Colonic mucosa (tissue), 4 donors: Measurements from ENCODE around the gene THY1. TPM values are rescaled to one million over a fixed set of nuclear protein-coding genes. Genes with fewer than 3 reads are reported as not detected.

Source experiments
- DNase-seq: peaks from one replicate; pipeline ENCODE4 v3.0.0-alpha.2; 2020
- H3K27ac ChIP-seq: fragments of 200-600 bp; one replicate; pipeline ENCODE4 v1.8.0; 2021
- H3K27me3 ChIP-seq: fragments of 200-600 bp; one replicate; pipeline ENCODE4 v1.8.0; 2021
- H3K36me3 ChIP-seq: fragments of 200-600 bp; one replicate; pipeline ENCODE4 v1.8.0; 2021
- H3K4me1 ChIP-seq: fragments of 200-600 bp; one replicate; pipeline ENCODE4 v1.8.0; 2021; ENCODE audit warnings: mild to moderate bottlenecking
- H3K4me3 ChIP-seq: fragments of 200-600 bp; one replicate; pipeline ENCODE4 v1.8.0; 2021
- H3K9ac ChIP-seq, 2 donors: one replicate each; pipeline ENCODE4 v1.7.0; 2013; ENCODE audit warnings: control low read depth in 2 of 2, low read depth in 2 of 2, low read length in 2 of 2
- H3K9me3 ChIP-seq: fragments of 200-600 bp; one replicate; pipeline ENCODE4 v1.8.0; 2021
- intact Hi-C: fragments of 100-400 bp; cut with DNase I; formaldehyde crosslinking; loops from one replicate; pipeline ENCODE4 v1.14.1; 2022
- total RNA-seq, 2 donors: library from RNA; stranded (reverse); fragmentation: NEBNext Ultra II Directional in 1 of 2; extraction: Animal tissue kit (Norgen Biotek cat#: 25700) in 1 of 2; gene quantifications; one replicate each; pipeline ENCODE4 v1.2.1, GENCODE V29; 2021
- TF ChIP-seq, protein P1 (sequence below): fragments of 200-600 bp; IDR thresholded peaks from one replicate; pipeline ENCODE4 v1.8.0; 2022; ENCODE audit warnings: antibody characterized with exemption, mild to moderate bottlenecking
- donor health status: healthy.
- donor health status: DM: no; HTN: no; CAD: no.
- donor health status: DM: no; HTN: no; CAD: no.

Gene THY1
- total RNA-seq, 2 donors from 2014 or later, result 6.6 to 6.9 TPM

- no peak overlapping the region for H3K4me3 ChIP-seq
- no peaks in the 10 kb centered on the region for H3K4me1 ChIP-seq
- intact Hi-C loops, result no loop called here
- H3K27me3 ChIP-seq, result peaks cover 23% of the 10 kb centered on the region
- DNase-seq, result no peak
- no peaks in the 10 kb centered on the region for H3K9me3 ChIP-seq
- TF ChIP-seq, protein P1, sequence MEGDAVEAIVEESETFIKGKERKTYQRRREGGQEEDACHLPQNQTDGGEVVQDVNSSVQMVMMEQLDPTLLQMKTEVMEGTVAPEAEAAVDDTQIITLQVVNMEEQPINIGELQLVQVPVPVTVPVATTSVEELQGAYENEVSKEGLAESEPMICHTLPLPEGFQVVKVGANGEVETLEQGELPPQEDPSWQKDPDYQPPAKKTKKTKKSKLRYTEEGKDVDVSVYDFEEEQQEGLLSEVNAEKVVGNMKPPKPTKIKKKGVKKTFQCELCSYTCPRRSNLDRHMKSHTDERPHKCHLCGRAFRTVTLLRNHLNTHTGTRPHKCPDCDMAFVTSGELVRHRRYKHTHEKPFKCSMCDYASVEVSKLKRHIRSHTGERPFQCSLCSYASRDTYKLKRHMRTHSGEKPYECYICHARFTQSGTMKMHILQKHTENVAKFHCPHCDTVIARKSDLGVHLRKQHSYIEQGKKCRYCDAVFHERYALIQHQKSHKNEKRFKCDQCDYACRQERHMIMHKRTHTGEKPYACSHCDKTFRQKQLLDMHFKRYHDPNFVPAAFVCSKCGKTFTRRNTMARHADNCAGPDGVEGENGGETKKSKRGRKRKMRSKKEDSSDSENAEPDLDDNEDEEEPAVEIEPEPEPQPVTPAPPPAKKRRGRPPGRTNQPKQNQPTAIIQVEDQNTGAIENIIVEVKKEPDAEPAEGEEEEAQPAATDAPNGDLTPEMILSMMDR, result no peak
- no peak overlapping the region for H3K9ac ChIP-seq
- H3K27ac ChIP-seq, result no peak overlapping the region
- no peaks in the 10 kb centered on the region for H3K36me3 ChIP-seq
Measured at GRCh38 chr11:119424276-119424675, 1.3 kb upstream of the THY1 start.

DNA sequence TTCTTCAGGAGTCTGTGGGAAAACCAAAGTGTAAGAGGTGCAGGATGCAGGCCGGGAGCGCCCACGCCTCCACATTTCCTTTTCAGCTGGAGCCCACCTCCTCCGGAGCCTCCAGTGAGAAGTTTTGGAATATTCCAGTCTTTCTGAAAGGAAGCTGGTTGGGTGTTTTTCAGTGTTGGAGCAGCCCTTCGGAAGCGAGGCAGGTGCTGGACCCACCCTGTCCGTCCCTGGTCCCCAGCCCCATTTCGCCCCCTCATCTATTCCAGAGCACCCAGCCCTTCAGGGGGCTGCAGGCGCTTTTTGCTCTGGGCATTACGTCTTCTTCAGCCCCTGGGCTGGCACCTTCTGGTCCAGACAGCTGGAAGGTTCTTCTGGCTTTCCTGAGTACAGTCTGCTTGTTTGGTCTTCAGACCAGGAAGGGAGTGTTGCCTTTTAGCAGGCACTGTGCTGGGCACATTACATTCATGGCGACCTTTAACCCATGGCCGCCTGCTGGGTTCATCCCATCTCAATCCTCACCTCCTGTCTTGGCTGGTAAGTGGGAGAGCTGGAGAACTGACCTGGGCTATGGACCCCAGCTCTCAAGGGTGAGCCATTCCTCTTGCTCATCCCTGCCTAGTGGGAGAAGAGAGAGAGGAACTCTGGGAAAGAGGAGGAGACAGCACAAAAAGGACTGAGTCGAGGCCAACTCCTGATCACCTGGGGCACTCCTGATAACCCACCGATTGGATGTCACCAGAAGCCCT, 710 bp upstream of the THY1 start:
- TF ChIP-seq, protein P1, result no peak
- DNase-seq, result no peak
- H3K9me3 ChIP-seq, result no peaks in the 10 kb centered on the region
- H3K36me3 ChIP-seq, result no peaks in the 10 kb centered on the region
- H3K9ac ChIP-seq, result no peak overlapping the region
- H3K4me1 ChIP-seq, result no peaks in the 10 kb centered on the region
- no peak overlapping the region for H3K27ac ChIP-seq
- peaks cover 23% of the 10 kb centered on the region for H3K27me3 ChIP-seq
- H3K4me3 ChIP-seq, result no peak overlapping the region
- intact Hi-C loops, result no loop called here

DNA sequence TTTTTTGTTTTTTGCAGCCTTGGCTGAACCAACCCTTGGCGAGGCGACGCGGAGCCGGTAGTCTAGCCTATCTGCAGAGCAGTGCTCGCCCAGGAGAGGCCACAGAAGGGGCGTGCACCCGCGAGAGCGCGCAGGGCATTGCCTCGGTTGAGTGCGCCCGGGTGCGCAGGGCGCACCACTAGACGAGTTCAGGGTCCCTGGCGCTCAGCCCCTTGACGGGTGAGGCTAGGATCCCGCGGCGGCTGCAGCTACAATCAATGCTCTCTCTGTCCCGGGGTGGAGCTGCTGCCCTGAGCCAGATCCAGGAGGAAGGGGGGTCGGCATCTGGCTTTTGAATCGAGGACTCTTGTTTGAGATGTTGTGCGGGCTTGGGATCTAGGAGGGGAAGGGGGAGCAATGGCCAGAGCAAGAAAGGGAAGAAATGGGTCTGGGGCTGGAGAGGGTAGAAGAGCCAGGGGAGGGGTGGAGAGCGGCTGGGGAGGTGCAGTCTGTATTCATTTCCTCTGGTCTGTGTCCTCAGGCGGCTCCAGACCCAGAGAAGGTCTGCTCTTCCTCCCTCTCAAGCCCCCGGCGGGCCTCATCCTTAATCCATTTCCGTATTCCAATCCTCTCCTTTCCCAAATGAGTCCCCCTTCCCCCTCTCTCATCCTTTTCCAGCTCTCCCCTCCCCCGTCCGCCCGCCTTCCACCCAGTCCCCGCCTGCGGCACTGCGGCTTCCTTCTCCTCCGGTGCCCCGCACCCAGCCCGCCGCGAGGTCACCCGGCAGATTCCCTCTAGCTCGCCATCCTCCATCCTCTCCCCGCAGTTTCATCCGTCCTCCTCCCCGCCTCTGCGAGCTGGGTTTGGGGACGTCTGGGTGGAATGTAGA, 797 bp downstream of the THY1 start:
- Histone ChIP-seq H3K36me3 (no peaks in the 10 kb centered on the region), H3K9me3 (no peaks in the 10 kb centered on the region), H3K27ac (no peak overlapping the region), H3K9ac (no peak overlapping the region), H3K4me3 (peak overlapping the region; percentile 27), H3K4me1 (no peaks in the 10 kb centered on the region), H3K27me3 (peaks cover 23% of the 10 kb centered on the region)
- intact Hi-C loops, result no loop called here
- no peak for DNase-seq
- TF ChIP-seq, protein P1, result no peak

- no peaks in the 10 kb centered on the region for H3K4me1 ChIP-seq
- no peak overlapping the region for H3K4me3 ChIP-seq
- H3K27ac ChIP-seq, result no peak overlapping the region
- TF ChIP-seq, protein P1, result no peak
- H3K36me3 ChIP-seq, result no peaks in the 10 kb centered on the region
- intact Hi-C loops, result no loop called here
- no peaks in the 10 kb centered on the region for H3K9me3 ChIP-seq
- DNase-seq, result no peak
- peaks cover 23% of the 10 kb centered on the region for H3K27me3 ChIP-seq
- H3K9ac ChIP-seq, result no peak overlapping the region
Measured at GRCh38 chr11:119421351-119421750, 1.6 kb downstream of the THY1 start.

DNA sequence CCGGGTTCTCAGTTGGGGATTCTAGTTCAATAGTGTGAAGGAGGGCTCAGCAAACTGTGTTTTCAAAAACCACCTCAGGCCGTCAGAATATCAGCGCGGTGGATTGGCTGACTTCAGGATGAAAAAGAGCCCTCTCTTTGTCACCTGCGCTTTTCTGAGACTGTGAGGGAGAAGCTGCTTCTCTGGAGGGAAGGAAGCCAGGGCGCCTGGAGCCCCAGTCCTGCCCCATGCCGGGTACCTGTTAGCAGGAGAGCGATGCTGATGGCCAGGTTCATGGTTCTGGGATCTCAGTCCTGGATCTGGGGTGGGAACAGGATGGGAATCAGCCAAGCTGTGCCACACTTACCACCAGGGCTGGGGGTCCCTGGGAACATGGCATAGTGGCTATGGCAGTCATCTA, 2.3 kb downstream of the THY1 start:
- H3K36me3 ChIP-seq, result no peaks in the 10 kb centered on the region
- H3K27ac ChIP-seq, result no peak overlapping the region
- no peak overlapping the region for H3K4me3 ChIP-seq
- DNase-seq, result no peak
- intact Hi-C loops, result no loop called here
- H3K9ac ChIP-seq, result no peak overlapping the region
- peaks cover 23% of the 10 kb centered on the region for H3K27me3 ChIP-seq
- no peaks in the 10 kb centered on the region for H3K9me3 ChIP-seq
- H3K4me1 ChIP-seq, result no peaks in the 10 kb centered on the region
- TF ChIP-seq, protein P1, result no peak
